GM23338 (cell line): Measurements from ENCODE around the gene PFKFB3. TPM values are rescaled to one million over a fixed set of nuclear protein-coding genes. Genes with fewer than 3 reads are reported as not detected.

Experiments used
- ATAC-seq: fragments of 200-7000 bp; cut with Tn5 transposase; 3 replicates; pipeline ENCODE4 v1.9.1; 2020
- DNase-seq: peaks from one replicate; pipeline ENCODE4 v3.0.0-alpha.2; 2015; ENCODE audit warnings: low spot score
- H2AFZ ChIP-seq: fragments of 200-600 bp; sonication (generic); 2 replicates; pipeline ENCODE4 v1.8.0; 2016; ENCODE audit warnings: antibody characterized with exemption, mild to moderate bottlenecking, moderate library complexity
- H3F3A ChIP-seq: fragments of 200-600 bp; sonication (generic); replicated peaks from 2 replicates; pipeline ENCODE4 v1.8.0; 2017; ENCODE audit warnings: antibody characterized with exemption, mixed run types, low read depth
- H3K27ac ChIP-seq: fragments of 200-600 bp; sonication (generic); 2 replicates; pipeline ENCODE4 v1.6.1; 2016; ENCODE audit warnings: low read depth
- H3K27me3 ChIP-seq: fragments of 200-600 bp; sonication (generic); 2 replicates; pipeline ENCODE4 v1.8.0; 2016; ENCODE audit warnings: mild to moderate bottlenecking, mixed run types, moderate library complexity; ENCODE audit not compliant: insufficient read depth
- H3K36me3 ChIP-seq: fragments of 200-600 bp; sonication (generic); 2 replicates; pipeline ENCODE4 v1.8.0; 2016; ENCODE audit warnings: mild to moderate bottlenecking; ENCODE audit not compliant: insufficient read depth
- H3K4me1 ChIP-seq: fragments of 200-600 bp; sonication (generic); 2 replicates; pipeline ENCODE4 v1.8.0; 2016; ENCODE audit warnings: mild to moderate bottlenecking, moderate library complexity; ENCODE audit not compliant: insufficient read depth
- H3K4me2 ChIP-seq: fragments of 200-600 bp; sonication (generic); 2 replicates; pipeline ENCODE4 v1.7.1; 2017; ENCODE audit warnings: mixed run types
- H3K4me3 ChIP-seq: fragments of 200-600 bp; sonication (generic); 2 replicates; pipeline ENCODE4 v1.6.1; 2016; ENCODE audit warnings: mixed run types
- H3K79me2 ChIP-seq: fragments of 200-600 bp; sonication (generic); replicated peaks from 2 replicates; pipeline ENCODE4 v1.8.0; 2017; ENCODE audit warnings: mild to moderate bottlenecking; ENCODE audit not compliant: insufficient read depth
- H3K9me2 ChIP-seq: fragments of 200-600 bp; sonication (generic); 2 replicates; pipeline ENCODE4 v1.8.0; 2017; ENCODE audit not compliant: insufficient read depth
- H4K20me1 ChIP-seq: fragments of 200-600 bp; sonication (generic); replicated peaks from 2 replicates; pipeline ENCODE4 v1.8.0; 2017; ENCODE audit warnings: mild to moderate bottlenecking; ENCODE audit not compliant: insufficient read depth
- H3K27ac Mint-ChIP-seq: 2 replicates; pipeline ENCODE4 v1.8.0; 2020; ENCODE audit warnings: inconsistent platforms, mild to moderate bottlenecking, moderate library complexity, mixed read lengths
- H3K27me3 Mint-ChIP-seq: 3 replicates; pipeline ENCODE4 v1.8.0; 2022; ENCODE audit warnings: low read depth, mild to moderate bottlenecking, moderate library complexity, mixed read lengths, inconsistent platforms; ENCODE audit not compliant: insufficient read depth, poor library complexity
- H3K36me3 Mint-ChIP-seq: 3 replicates; pipeline ENCODE4 v1.8.0; 2021; ENCODE audit warnings: low read depth, mild to moderate bottlenecking, inconsistent platforms, moderate library complexity, mixed read lengths
- H3K4me1 Mint-ChIP-seq: 3 replicates; pipeline ENCODE4 v1.8.0; 2020; ENCODE audit warnings: mild to moderate bottlenecking, inconsistent platforms, mixed read lengths
- H3K4me3 Mint-ChIP-seq: 3 replicates; pipeline ENCODE4 v1.8.0; 2021; ENCODE audit warnings: moderate library complexity, mild to moderate bottlenecking, inconsistent platforms, mixed read lengths
- H3K9me3 Mint-ChIP-seq: 3 replicates; pipeline ENCODE4 v1.8.0; 2020; ENCODE audit warnings: moderate library complexity, mild to moderate bottlenecking, inconsistent platforms, mixed read lengths
- CTCF ChIP-seq, 2 experiments: fragments of 200-600 bp in 1 of 2; sonication (generic) in 1 of 2; conservative IDR thresholded peaks; 2 replicates each; pipeline versions ENCODE4 v1.5.1 to v1.6.1; 2016 to 2017; ENCODE audit warnings: antibody characterized with exemption in 2 of 2, low read depth in 2 of 2, mild to moderate bottlenecking in 2 of 2, moderate library complexity in 1 of 2
- ETS1 ChIP-seq: IDR thresholded peaks from 2 replicates; pipeline ENCODE4 v1.6.1; 2016; ENCODE audit warnings: antibody characterized with exemption
- EZH2 ChIP-seq: fragments of 200-600 bp; sonication (generic); IDR thresholded peaks from one replicate; pipeline ENCODE4 v1.8.0; 2017; ENCODE audit warnings: antibody characterized with exemption, mild to moderate bottlenecking, low read depth; ENCODE audit not compliant: unreplicated experiment
- EZH2phosphoT487 ChIP-seq: fragments of 200-600 bp; sonication (generic); IDR thresholded peaks from one replicate; pipeline ENCODE4 v1.8.1; 2018; ENCODE audit warnings: antibody characterized with exemption; ENCODE audit not compliant: unreplicated experiment
- JUNB ChIP-seq: IDR thresholded peaks from one replicate; pipeline ENCODE4 v1.6.1; 2016; ENCODE audit warnings: antibody characterized with exemption; ENCODE audit not compliant: unreplicated experiment
- POLR2AphosphoS5 ChIP-seq: IDR thresholded peaks from 2 replicates; pipeline ENCODE4 v1.6.1; 2016; ENCODE audit warnings: antibody characterized with exemption, low read depth
- REST ChIP-seq: IDR thresholded peaks from one replicate; pipeline ENCODE4 v1.6.1; 2018; ENCODE audit warnings: antibody characterized with exemption; ENCODE audit not compliant: unreplicated experiment
- ZNF114 ChIP-seq: fragments of 250-450 bp; sonication (Bioruptor Pico); IDR thresholded peaks from 2 replicates; pipeline ENCODE4 v1.5.0; 2020; ENCODE audit warnings: mild to moderate bottlenecking, moderate library complexity
- ZNF331 ChIP-seq: fragments of 250-450 bp; sonication (Bioruptor Pico); IDR thresholded peaks from 2 replicates; pipeline ENCODE4 v1.5.0; 2020; ENCODE audit warnings: low read depth, mild to moderate bottlenecking, moderate library complexity
- ZNF462 ChIP-seq: fragments of 250-450 bp; sonication (Bioruptor Pico); IDR thresholded peaks from 2 replicates; pipeline ENCODE4 v1.5.0; 2020; ENCODE audit warnings: mild to moderate bottlenecking, moderate library complexity
- polyA plus RNA-seq: library from polyadenylated mRNA; unstranded; fragments of >200 nt; fragmentation: Nextera tagmentation; extraction: Ambion mirVana; gene quantifications from 2 replicates; pipeline ENCODE4 v1.2.1, GENCODE V29; 2016
- total RNA-seq: library from RNA; depleted of rRNA; stranded (reverse); fragments of >200 nt; shearing (Covaris generic); gene quantifications from 2 replicates; pipeline ENCODE4 v1.2.3, GENCODE V29; 2014

The PFKFB3 gene
- total and polyA plus RNA-seq, 2 experiments from 2014 or later: 9.5 to 26.8 TPM

GRCh38 chr10:6242089-6242488, 39.4 kb downstream of the PFKFB3 start:
- Mint-ChIP-seq H3K36me3 (peaks cover 5% of the 10 kb centered on the region; the same call in 2 of the 3 replicates), H3K9me3 (peaks cover 5% of the 10 kb centered on the region; the same call in 1 of the 3 replicates), H3K4me1 (no peaks in the 10 kb centered on the region), H3K27me3 (peaks cover 1% of the 10 kb centered on the region), H3K4me3 (no peak overlapping the region), H3K27ac (no peak overlapping the region)
- H3K9me2 ChIP-seq: no peaks in the 10 kb centered on the region
- H3F3A ChIP-seq: no peaks in the 10 kb centered on the region
- no peak for DNase-seq
- no peaks in the 10 kb centered on the region for H3K36me3 ChIP-seq
- no peak overlapping the region for H3K4me2 ChIP-seq
- H3K4me1 ChIP-seq: no peaks in the 10 kb centered on the region
- ATAC-seq: no peak
- H3K79me2 ChIP-seq: no peaks in the 10 kb centered on the region
- no peak for TF ChIP-seq POLR2AphosphoS5
- no peak for TF ChIP-seq EZH2phosphoT487
- no peak for TF ChIP-seq ETS1
- TF ChIP-seq ZNF331 (CRISPR knock-in tag): no peak
- TF ChIP-seq REST: no peak
- no peak for TF ChIP-seq ZNF462 (CRISPR knock-in tag)
- no peak for TF ChIP-seq EZH2
- no peak for TF ChIP-seq ZNF114 (CRISPR knock-in tag)
- no peak for TF ChIP-seq CTCF (conservative IDR thresholded peaks at IDR 0.05; ENCODE audit: low read depth in 2 of 2)
- TF ChIP-seq JUNB: no peak
- H3K27me3 ChIP-seq: no peaks in the 10 kb centered on the region
- H2AFZ ChIP-seq: no peak overlapping the region
- no peak overlapping the region for H3K4me3 ChIP-seq
- H3K27ac ChIP-seq: no peak overlapping the region
- H4K20me1 ChIP-seq: no peaks in the 10 kb centered on the region; the same call in 1 of the 2 replicates
